Spinal cord (tissue), 10 donors: ENCODE results near the gene SKIDA1. TPM values are rescaled to one million over a fixed set of nuclear protein-coding genes. Genes with fewer than 3 reads are reported as not detected.

Experiments used
- DNase-seq, 6 donors: peaks; one replicate each; pipeline versions ENCODE4 v3.0.0 to v3.0.0-alpha.2; 2013 to 2015; ENCODE audit warnings: low spot score in 6 of 6, low read depth in 4 of 6
- H3K27ac ChIP-seq: one replicate; pipeline ENCODE4 v1.5.1; 2013; ENCODE audit warnings: low read depth, low read length, control low read depth
- H3K27me3 ChIP-seq: one replicate; pipeline ENCODE4 v1.6.1; 2013; ENCODE audit warnings: low read length; ENCODE audit not compliant: control insufficient read depth, insufficient read depth
- H3K36me3 ChIP-seq: one replicate; pipeline ENCODE4 v1.6.1; 2013; ENCODE audit warnings: low read length; ENCODE audit not compliant: control insufficient read depth, insufficient read depth
- H3K4me1 ChIP-seq: one replicate; pipeline ENCODE4 v1.6.1; 2013; ENCODE audit warnings: low read length; ENCODE audit not compliant: control insufficient read depth, insufficient read depth
- H3K4me3 ChIP-seq: one replicate; pipeline ENCODE4 v1.5.1; 2013; ENCODE audit warnings: low read depth, low read length, control low read depth
- H3K9me3 ChIP-seq: one replicate; pipeline ENCODE4 v1.6.1; 2013; ENCODE audit warnings: low read length; ENCODE audit not compliant: control insufficient read depth, insufficient read depth
- WGBS: methylation state at CpG from one replicate; pipeline ENCODE4 v1.1.5; 2013; ENCODE audit warnings: missing lambda C conversion rate; ENCODE audit not compliant: insufficient coverage; 5-methylcytosine and 5-hydroxymethylcytosine counted together
- polyA plus RNA-seq, 2 donors: library from polyadenylated mRNA; unstranded; fragments of 120-200 nt; gene quantifications; one replicate each; pipeline ENCODE4 v1.2.1, GENCODE V29; 2013; ENCODE audit not compliant: insufficient read length in 2 of 2
- total RNA-seq, 2 donors: library from RNA; depleted of rRNA in 1 of 2; stranded (reverse); fragments of 120-200 nt in 1 of 2; fragments of >200 nt in 1 of 2; gene quantifications; one replicate each; pipeline versions ENCODE4 v1.2.3 to v1.2.4, GENCODE V29; 2013 to 2014
- donor health status: healthy.

The SKIDA1 gene
- total and polyA plus RNA-seq, 4 donors, result 4.5 to 6.1 (median 4.8) TPM

DNA sequence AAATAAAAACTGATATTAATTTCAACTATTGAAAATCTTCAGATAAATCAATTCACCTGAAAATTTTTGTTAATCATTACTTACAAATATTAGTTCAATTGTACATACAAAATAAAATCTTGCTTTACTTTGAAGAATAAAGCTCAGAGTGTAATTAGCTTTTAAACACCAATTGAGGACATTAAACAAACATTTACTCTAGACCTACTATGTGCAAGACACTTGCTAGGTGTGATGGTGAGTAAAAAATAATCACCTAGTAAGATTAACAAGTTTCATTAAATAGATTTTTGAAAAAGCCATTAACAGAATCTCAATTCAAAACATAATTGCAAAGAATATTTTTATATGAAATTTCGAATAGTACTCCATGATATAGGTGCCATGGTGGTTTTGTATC, 4.7 kb upstream of the SKIDA1 start:
- H3K4me1 ChIP-seq, result peaks cover 4% of the 10 kb centered on the region
- H3K27me3 ChIP-seq, result no peaks in the 10 kb centered on the region
- H3K4me3 ChIP-seq, result no peak overlapping the region
- H3K36me3 ChIP-seq, result peaks cover 1% of the 10 kb centered on the region
- H3K27ac ChIP-seq, result no peak overlapping the region
- no CpG with 5 or more reads among the region's 1 CpG for WGBS
- H3K9me3 ChIP-seq, result no peaks in the 10 kb centered on the region
- peak in 2 of 6 donors; percentile 0 to 11 for DNase-seq

DNA sequence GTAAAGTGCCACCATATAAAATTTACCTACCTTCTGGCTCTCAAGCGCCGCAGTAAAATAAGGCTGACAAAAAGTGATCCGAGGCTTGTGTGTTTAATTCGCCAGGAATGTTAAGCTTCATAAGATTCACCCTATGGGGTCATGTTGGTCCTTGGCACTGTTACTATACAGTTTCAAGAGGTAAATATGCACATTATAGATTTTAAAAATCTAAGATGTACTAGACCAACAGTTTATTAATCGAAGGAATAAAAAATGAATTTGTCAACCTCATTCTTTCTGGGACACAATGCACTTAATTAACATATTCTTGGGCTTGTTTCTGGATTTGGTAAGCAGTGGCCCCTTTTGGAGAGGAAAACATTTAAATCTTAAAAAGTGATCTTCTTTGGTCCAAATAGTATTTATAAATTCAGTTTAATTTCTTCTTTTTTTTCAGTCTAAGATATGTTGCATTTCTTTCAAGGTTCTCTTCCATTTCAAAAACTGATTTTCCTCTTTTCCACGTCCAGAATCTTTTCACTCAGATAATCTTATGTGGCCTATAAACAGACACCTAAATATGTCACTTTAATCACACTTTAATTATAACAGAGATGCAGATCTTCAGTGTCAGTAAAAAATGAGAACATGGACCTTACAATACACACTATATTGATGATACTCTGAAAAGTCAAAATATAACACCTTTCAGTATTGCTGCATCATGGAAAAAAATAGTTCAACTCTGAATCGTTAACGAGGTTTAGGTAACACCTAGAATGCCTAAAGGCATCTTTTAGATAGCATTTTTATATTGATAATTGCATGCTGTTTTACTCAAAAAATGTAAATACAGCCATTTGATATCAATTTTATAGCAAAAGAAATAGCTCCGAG, 3.8 kb upstream of the SKIDA1 start:
- H3K4me1 ChIP-seq, result peaks cover 3% of the 10 kb centered on the region
- no peaks in the 10 kb centered on the region for H3K27me3 ChIP-seq
- H3K4me3 ChIP-seq, result peak overlapping the region; percentile 69
- no peaks in the 10 kb centered on the region for H3K9me3 ChIP-seq
- peak overlapping the region; percentile 98 for H3K27ac ChIP-seq
- DNase-seq, result peak in 4 of 6 donors; percentile 24 to 69 (median 49)
- no peaks in the 10 kb centered on the region for H3K36me3 ChIP-seq
- no CpG with 5 or more reads among the region's 9 CpGs for WGBS

DNA sequence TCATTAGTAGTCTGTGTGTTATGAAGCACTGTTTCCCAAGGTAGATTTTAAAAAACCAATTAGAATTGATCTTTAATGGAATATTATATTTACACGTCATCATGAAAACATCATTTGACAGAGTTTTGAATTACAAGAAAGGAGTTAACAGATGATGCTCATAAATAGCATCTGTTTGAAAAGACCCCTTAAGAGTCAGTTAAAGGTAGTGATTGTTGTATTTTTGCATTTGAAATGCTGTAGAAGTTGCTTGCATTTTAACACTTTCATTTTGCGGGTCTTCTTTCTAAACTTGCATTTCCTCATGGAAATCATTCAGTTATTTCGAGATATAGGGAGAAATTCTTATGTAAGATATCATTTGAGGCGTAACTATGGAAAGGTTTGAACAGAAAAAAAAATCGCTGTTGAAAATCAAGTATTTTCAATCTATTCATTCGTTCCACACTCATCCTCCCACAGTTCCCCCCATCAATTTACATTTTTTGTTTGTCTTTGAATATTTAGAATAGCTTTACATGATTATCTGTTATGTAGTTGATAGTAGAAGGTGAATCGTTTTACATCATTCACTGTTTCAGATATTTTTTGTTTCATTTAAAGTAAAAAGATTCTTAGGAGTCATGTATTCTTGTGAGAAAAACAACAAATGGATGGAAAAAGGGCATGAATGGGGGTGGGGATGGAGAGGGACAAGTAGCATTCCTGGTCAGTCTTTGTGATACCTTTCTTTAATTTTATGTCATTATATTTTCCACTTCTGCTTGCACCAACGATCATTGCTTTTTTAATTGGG, 3.0 kb upstream of the SKIDA1 start:
- no peaks in the 10 kb centered on the region for H3K27me3 ChIP-seq
- no peaks in the 10 kb centered on the region for H3K9me3 ChIP-seq
- peaks cover 3% of the 10 kb centered on the region for H3K4me1 ChIP-seq
- H3K4me3 ChIP-seq, result peak overlapping the region; percentile 69
- WGBS, result no CpG with 5 or more reads among the region's 8 CpGs
- peak in 4 of 6 donors; percentile 43 to 78 (median 68) for DNase-seq
- peak overlapping the region; percentile 98 for H3K27ac ChIP-seq
- no peaks in the 10 kb centered on the region for H3K36me3 ChIP-seq

DNA sequence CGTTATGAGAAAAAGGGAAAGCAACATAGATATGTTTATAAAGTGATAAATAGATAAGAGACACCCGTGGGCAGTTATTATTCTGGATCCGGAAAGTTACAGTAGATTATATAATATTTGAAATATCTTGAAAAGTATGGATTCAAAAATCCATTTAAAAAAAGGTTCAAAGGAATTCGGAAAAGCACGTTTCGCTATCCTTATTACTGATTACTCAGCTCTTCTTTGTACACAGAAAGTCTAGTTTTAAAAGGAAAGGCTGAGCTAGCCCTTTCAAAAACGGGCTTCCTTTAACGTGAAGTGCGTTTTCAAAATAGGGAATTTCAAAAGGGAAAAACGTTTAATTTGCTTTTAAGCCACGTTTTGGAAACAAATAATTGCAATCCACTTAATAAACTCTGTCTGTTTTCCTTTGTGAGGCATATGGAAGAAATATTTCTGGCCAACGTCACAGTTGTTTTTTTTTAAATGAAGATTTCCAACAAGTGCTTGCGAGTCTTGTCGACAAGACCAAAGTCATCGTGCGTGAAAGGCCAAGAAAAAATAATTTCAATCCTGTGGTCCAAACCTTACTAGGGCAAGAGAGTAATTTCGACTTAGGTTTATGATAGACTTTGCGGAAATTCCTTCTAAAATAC, 2.2 kb upstream of the SKIDA1 start:
- Histone ChIP-seq H3K27ac (peak overlapping the region; percentile 98), H3K9me3 (no peaks in the 10 kb centered on the region), H3K27me3 (no peaks in the 10 kb centered on the region), H3K36me3 (no peaks in the 10 kb centered on the region), H3K4me1 (peaks cover 3% of the 10 kb centered on the region), H3K4me3 (peak overlapping the region; percentile 69)
- 31% methylated on average over 6 of the region's 18 CpGs for WGBS
- DNase-seq, result peak in 4 of 6 donors; percentile 47 to 79 (median 70)

DNA sequence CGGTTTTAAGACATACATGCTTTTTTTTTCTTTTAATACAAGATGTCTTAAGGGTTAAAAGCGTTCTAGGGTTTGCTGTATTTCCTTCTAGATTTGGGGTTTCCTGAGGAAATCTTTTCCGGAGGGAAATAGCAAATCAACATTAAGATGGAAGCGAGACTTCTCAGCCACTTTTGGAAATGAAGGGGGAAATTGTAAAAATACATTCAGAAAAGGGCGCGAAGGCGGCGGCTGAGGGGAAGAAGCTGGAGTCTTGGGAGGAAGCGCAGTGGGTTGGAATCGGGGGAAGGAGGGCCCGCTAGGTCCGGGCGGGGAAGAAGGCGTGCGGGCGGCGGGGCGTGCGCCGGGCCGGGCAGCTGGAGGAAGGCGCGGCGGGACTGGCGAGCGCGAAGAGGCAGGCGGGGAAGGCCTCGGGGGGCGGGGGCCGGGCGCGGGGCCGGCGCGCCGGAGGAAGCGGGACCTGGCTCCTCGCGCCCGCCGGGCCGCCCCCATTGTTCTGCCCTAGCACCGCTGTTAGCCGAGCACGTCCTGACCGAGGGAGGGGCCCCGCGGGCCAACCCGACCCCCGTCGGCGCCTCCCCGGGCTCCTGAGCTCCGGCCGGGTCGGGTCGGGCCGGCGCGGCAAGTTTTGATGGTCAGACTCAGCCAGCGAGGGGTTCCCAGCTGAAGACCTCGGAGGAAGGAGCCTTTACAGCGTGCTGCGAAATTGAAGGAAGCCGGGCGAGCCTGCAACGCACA, 1.5 kb upstream of the SKIDA1 start:
- H3K27me3 ChIP-seq, result no peaks in the 10 kb centered on the region
- under 1% methylated on average over 66 of the region's 68 CpGs for WGBS

DNA sequence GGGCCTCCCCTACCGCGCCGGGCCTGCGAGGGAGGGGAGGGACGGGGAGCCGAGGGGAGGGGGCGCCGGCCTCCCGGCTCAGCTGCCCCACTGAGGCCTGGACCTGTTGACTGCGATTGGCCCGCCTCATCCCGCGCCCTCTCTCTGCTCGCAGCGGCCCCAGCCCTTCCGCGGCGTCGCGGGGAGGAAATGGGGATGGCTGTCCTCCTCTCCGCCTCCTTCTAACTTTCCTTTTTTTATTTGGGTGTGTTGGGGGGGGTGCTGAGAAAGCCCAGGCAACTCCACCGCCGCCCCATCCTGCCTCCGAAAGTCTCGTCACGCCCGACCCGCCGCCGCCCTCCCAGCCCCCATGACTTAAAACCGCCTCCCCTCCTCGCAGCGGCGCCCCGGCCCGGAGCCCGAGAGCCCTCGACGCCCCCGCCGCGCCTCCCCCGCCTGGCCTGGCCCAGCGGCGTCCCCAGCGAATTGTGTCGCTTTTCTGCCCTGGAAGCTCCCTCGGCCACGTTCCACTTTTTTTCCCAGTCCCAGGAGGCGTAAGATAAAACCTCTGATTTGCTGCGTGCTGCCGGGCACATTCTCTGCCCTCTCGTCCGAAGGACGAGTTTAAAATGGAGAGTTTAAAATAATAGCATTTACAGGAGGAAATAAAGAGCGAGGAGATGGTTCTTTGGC, 842 bp upstream of the SKIDA1 start:
- Histone ChIP-seq H3K27me3 (no peaks in the 10 kb centered on the region), H3K4me1 (peaks cover 3% of the 10 kb centered on the region), H3K36me3 (no peaks in the 10 kb centered on the region), H3K4me3 (peak overlapping the region; percentile 69), H3K9me3 (no peaks in the 10 kb centered on the region), H3K27ac (peak overlapping the region; percentile 98)
- peak in 3 of 6 donors; percentile 65 to 92 (median 86) for DNase-seq
- WGBS, result under 1% methylated on average over 41 of the region's 56 CpGs

More for the DNA sequence above, 1.5 kb upstream of the SKIDA1 start:
- Histone ChIP-seq H3K27ac (peak overlapping the region; percentile 98), H3K9me3 (no peaks in the 10 kb centered on the region), H3K36me3 (no peaks in the 10 kb centered on the region), H3K4me1 (peaks cover 3% of the 10 kb centered on the region), H3K4me3 (peak overlapping the region; percentile 69)
- peak in 4 of 6 donors; percentile 39 to 84 (median 66) for DNase-seq

DNA sequence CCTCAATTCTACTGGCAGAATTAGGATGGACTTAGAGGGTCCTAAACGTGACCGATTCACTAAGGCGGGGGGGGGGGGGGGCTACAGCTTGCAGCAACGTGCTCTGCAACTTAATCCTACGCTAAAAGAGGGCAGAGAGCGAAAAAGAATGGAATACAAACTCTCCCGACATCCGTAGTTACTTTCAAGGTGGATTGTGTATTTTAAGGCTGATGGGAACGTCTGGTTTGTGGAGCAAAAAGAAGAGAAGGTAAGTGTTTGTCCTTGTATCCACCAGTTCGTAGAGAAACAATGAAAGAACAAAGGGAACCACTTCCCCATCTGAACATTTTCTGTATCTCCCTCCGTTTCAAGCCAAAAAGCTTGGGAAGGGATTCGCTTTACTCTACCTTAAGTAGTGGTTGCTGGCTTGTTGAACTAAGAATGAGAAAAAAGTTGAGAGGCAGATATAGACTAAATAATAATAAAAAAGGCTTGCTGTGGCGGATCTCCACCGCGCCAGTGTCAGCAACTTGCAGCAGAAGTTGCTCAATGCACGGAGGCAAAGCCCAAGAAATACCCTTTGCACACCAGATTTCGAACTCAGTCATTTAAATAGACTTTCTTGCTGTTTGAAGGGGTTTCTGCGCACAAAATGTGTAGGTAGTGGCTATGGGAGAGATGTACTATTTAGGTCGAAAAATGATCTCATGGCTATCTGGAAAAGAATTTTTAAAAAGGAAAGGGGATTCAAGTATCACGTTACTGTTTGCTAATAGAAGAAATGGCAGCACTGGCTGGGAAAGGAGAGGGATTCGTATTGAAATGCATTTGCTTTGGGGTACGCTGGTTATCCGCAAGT, 736 bp downstream of the SKIDA1 start:
- DNase-seq, result peak in 3 of 6 donors; percentile 71 to 77 (median 73)
- 0% methylated on average over 6 of the region's 23 CpGs for WGBS

DNA sequence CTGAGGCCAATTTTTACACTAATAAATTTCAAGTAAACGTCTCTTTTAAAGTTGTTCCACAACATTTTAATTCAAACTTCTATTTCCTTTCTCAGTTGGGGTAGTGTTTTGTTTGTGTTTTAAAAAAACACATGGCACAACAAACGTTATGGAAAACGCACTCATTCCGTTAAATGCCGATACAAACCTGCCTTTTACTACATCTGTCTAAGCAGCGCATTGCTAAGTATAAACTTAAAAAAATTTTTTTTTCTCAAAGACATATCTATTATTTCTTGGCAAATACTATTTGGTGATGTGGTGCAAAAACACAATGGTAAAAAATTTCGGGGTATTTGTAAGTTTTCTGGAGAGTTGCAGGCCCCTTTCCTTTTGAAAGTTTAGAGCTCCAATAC, 1.4 kb downstream of the SKIDA1 start:
- no CpG with 5 or more reads among the region's 7 CpGs for WGBS
- peak overlapping the region; percentile 74 for H3K4me3 ChIP-seq
- peak overlapping the region; percentile 98 for H3K27ac ChIP-seq
- no peak for DNase-seq
- peaks cover 3% of the 10 kb centered on the region for H3K4me1 ChIP-seq
- no peaks in the 10 kb centered on the region for H3K9me3 ChIP-seq
- H3K36me3 ChIP-seq, result no peaks in the 10 kb centered on the region
- H3K27me3 ChIP-seq, result no peaks in the 10 kb centered on the region

More for the DNA sequence above, 736 bp downstream of the SKIDA1 start:
- Histone ChIP-seq H3K27me3 (no peaks in the 10 kb centered on the region), H3K4me3 (peak overlapping the region; percentile 74), H3K36me3 (no peaks in the 10 kb centered on the region), H3K27ac (peak overlapping the region; percentile 98), H3K9me3 (no peaks in the 10 kb centered on the region), H3K4me1 (peaks cover 3% of the 10 kb centered on the region)
